ENCODE measurements around the gene MFSD12.

DNA sequence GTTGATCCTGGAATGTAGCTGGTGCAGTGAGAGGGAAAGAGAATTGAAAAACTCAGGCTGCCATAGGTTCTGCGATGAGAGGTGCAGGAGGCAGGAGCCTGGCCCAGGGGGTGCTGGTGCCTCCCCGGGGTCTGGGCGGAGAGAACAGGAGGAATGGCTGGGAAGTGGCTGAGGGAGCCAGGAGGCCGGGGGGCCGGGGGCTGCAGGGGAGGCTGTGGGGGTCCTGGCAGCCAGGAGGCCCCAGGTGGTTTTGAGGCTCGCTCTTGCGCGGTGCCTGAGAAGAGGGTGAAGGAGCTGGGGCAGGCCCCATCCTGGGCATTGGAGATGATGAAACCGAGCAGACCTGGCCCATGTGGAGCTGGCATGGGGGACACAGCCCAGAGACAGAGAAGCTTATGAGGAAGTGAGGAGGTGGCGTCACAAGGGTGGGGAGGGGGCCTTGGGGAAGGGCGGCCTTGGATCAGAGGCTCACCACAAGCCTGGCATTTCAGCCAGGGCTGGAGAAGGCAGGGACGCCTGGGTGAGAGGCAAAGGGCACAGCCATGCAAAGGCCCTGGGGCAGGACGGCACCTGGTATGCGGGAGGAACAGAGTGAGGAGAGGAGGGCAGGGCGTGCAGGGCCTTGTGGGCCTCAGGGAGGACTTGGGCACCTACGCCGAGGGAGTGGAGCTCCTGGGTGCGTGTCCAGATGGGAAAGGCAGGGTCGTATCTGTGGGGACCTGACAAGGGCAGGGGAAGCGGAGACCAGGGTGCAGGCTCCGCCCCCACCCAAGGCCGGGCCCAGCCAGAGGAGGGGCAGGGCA is 19.7 kb downstream of the MFSD12 start:
- no peak for TF ChIP-seq POLR2A (IDR thresholded peaks at IDR 0.05)
- TF ChIP-seq, protein P1, sequence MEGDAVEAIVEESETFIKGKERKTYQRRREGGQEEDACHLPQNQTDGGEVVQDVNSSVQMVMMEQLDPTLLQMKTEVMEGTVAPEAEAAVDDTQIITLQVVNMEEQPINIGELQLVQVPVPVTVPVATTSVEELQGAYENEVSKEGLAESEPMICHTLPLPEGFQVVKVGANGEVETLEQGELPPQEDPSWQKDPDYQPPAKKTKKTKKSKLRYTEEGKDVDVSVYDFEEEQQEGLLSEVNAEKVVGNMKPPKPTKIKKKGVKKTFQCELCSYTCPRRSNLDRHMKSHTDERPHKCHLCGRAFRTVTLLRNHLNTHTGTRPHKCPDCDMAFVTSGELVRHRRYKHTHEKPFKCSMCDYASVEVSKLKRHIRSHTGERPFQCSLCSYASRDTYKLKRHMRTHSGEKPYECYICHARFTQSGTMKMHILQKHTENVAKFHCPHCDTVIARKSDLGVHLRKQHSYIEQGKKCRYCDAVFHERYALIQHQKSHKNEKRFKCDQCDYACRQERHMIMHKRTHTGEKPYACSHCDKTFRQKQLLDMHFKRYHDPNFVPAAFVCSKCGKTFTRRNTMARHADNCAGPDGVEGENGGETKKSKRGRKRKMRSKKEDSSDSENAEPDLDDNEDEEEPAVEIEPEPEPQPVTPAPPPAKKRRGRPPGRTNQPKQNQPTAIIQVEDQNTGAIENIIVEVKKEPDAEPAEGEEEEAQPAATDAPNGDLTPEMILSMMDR (IDR thresholded peaks at IDR 0.05), result no peak

All from heart left ventricle (tissue), 13 donors.